ENCODE data around the gene HAUS7.

Gene HAUS7

DNA sequence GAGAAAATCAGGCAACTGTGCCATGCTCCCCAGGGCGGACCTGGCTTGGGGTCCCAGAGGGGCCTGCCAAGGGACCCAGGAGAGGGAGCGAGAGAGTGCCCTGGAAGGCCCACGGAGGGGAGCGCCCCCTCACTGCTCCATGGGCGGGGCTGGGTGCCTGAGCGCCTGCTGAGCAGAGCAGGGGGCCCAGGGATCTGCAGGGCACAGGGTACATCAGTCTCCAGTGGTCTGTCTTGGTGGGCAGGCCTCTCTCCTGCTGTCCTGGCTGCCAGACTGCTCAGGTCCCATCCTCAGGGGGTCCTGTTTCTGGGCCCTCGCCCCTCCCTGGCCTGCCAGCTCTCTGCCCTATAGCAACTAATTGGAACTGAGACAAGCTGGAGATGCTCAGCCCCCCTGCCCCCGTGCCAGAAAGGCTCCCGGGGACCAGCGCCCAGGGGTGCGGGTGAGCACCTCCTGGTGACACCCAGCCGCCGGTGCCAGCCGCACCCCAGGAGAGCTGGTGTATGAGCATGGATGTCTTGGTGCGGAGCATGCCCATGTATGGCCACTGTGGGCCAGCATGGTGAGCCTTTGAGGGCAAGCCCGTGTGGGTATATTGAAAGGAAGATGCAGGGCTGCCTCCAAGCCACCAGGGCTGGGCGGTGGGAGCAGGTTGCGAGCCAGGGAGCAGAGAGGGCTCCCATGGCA lies 25.7 kb upstream of the HAUS7 start:
- ChIA-PET CTCF (interaction anchor here (0.6 to 2.3 kb wide), 3 partner anchors 11 to 451 kb away, joined by 3 to 7 read pairs (median 5); no protein-coding TSS in a partner anchor), POLR2A (no interaction called here)
- no peaks in the 10 kb centered on the region for H3K36me3 ChIP-seq (ENCODE audit: control insufficient read depth in 2 of 2, insufficient read depth in 1 of 2, low read length in 2 of 2)
- no peak overlapping the region for H3K4me3 ChIP-seq (ENCODE audit: low read depth, low read length)
- no peaks in the 10 kb centered on the region for H3K9me3 ChIP-seq (ENCODE audit: control insufficient read depth, insufficient read depth, low read depth, low read length)
- no peak overlapping the region for H3K27ac ChIP-seq (ENCODE audit: extremely low read depth, low read depth, low read length)
- no peaks in the 10 kb centered on the region for H3K4me1 ChIP-seq (ENCODE audit: control insufficient read depth, insufficient read depth, low read length)
- no peak for TF ChIP-seq REPIN1 (tag by site-specific recombination; IDR thresholded peaks at IDR 0.05; ENCODE audit: low read depth)
- TF ChIP-seq SP3 (tag by site-specific recombination; IDR thresholded peaks at IDR 0.05), result no peak
- peak; percentile 84 for TF ChIP-seq ZIC2 (tag by site-specific recombination; IDR thresholded peaks at IDR 0.05)
- TF ChIP-seq GLIS1 (tag by site-specific recombination; IDR thresholded peaks at IDR 0.05), result peak; percentile 62
- TF ChIP-seq ZNF335 (tag by site-specific recombination; conservative IDR thresholded peaks at IDR 0.05), result 0 out of 2 replicates have a peak, but pooled peaks have one; percentile 31
- TF ChIP-seq ZNF366 (tag by site-specific recombination; conservative IDR thresholded peaks at IDR 0.05), result no peak
- peak; percentile 50 for TF ChIP-seq GLIS2 (tag by site-specific recombination; IDR thresholded peaks at IDR 0.05)
- TF ChIP-seq ZFP37 (tag by site-specific recombination; IDR thresholded peaks at IDR 0.05), result no peak

- POLR2A ChIA-PET, result no interaction called here
- H3K4me3 ChIP-seq (ENCODE audit: low read depth, low read length), result no peak overlapping the region
- TF ChIP-seq, protein P1, sequence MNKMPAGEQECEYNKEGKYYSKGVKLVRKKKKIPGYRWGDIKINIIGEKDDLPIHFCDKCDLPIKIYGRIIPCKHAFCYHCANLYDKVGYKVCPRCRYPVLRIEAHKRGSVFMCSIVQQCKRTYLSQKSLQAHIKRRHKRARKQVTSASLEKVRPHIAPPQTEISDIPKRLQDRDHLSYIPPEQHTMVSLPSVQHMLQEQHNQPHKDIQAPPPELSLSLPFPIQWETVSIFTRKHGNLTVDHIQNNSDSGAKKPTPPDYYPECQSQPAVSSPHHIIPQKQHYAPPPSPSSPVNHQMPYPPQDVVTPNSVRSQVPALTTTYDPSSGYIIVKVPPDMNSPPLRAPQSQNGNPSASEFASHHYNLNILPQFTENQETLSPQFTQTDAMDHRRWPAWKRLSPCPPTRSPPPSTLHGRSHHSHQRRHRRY (tag by site-specific recombination; IDR thresholded peaks at IDR 0.05), result no peak
- no peak for TF ChIP-seq ZNF274 (IDR thresholded peaks at IDR 0.05; ENCODE audit: low read length)
- TF ChIP-seq ZNF274 (tag by site-specific recombination; IDR thresholded peaks at IDR 0.05; ENCODE audit: borderline replicate concordance), result no peak
- TF ChIP-seq ZNF184 (tag by site-specific recombination; IDR thresholded peaks at IDR 0.05), result no peak
- no peak for TF ChIP-seq ZEB2 (tag by site-specific recombination; IDR thresholded peaks at IDR 0.05)
- no peak for TF ChIP-seq GLI2 (tag by site-specific recombination; IDR thresholded peaks at IDR 0.05; ENCODE audit: borderline replicate concordance, low read depth)
- TF ChIP-seq ZNF585B (tag by site-specific recombination; IDR thresholded peaks at IDR 0.05), result no peak
- TF ChIP-seq ZNF37A (tag by site-specific recombination; IDR thresholded peaks at IDR 0.05), result no peak
- no peak for TF ChIP-seq ZNF544 (tag by site-specific recombination; IDR thresholded peaks at IDR 0.05)
- TF ChIP-seq ZNF335 (tag by site-specific recombination; conservative IDR thresholded peaks at IDR 0.05), result no peak
- TF ChIP-seq OVOL3 (tag by site-specific recombination; IDR thresholded peaks at IDR 0.05), result no peak
- no peak for TF ChIP-seq ZBTB21 (tag by site-specific recombination; IDR thresholded peaks at IDR 0.05)
- no peak for TF ChIP-seq ZNF26 (tag by site-specific recombination; IDR thresholded peaks at IDR 0.05)
- no peak for TF ChIP-seq ZFP3 (tag by site-specific recombination; IDR thresholded peaks at IDR 0.05; ENCODE audit: low read depth)
- no peak for TF ChIP-seq ZNF391 (tag by site-specific recombination; IDR thresholded peaks at IDR 0.05; ENCODE audit: borderline replicate concordance, low read depth)
- no peak for TF ChIP-seq ZNF768 (tag by site-specific recombination; IDR thresholded peaks at IDR 0.05)
- TF ChIP-seq, protein P2, sequence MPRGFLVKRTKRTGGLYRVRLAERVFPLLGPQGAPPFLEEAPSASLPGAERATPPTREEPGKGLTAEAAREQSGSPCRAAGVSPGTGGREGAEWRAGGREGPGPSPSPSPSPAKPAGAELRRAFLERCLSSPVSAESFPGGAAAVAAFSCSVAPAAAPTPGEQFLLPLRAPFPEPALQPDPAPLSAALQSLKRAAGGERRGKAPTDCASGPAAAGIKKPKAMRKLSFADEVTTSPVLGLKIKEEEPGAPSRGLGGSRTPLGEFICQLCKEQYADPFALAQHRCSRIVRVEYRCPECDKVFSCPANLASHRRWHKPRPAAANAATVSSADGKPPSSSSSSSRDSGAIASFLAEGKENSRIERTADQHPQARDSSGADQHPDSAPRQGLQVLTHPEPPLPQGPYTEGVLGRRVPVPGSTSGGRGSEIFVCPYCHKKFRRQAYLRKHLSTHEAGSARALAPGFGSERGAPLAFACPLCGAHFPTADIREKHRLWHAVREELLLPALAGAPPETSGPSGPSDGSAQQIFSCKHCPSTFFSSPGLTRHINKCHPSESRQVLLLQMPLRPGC (tag by site-specific recombination; IDR thresholded peaks at IDR 0.05), result no peak
- TF ChIP-seq, protein P3, sequence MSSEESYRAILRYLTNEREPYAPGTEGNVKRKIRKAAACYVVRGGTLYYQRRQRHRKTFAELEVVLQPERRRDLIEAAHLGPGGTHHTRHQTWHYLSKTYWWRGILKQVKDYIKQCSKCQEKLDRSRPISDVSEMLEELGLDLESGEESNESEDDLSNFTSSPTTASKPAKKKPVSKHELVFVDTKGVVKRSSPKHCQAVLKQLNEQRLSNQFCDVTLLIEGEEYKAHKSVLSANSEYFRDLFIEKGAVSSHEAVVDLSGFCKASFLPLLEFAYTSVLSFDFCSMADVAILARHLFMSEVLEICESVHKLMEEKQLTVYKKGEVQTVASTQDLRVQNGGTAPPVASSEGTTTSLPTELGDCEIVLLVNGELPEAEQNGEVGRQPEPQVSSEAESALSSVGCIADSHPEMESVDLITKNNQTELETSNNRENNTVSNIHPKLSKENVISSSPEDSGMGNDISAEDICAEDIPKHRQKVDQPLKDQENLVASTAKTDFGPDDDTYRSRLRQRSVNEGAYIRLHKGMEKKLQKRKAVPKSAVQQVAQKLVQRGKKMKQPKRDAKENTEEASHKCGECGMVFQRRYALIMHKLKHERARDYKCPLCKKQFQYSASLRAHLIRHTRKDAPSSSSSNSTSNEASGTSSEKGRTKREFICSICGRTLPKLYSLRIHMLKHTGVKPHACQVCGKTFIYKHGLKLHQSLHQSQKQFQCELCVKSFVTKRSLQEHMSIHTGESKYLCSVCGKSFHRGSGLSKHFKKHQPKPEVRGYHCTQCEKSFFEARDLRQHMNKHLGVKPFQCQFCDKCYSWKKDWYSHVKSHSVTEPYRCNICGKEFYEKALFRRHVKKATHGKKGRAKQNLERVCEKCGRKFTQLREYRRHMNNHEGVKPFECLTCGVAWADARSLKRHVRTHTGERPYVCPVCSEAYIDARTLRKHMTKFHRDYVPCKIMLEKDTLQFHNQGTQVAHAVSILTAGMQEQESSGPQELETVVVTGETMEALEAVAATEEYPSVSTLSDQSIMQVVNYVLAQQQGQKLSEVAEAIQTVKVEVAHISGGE (tag by site-specific recombination; conservative IDR thresholded peaks at IDR 0.05; ENCODE audit: low read depth), result no peak
- no peak for TF ChIP-seq ZNF221 (tag by site-specific recombination; IDR thresholded peaks at IDR 0.05; ENCODE audit: borderline replicate concordance)
- H3K9me3 ChIP-seq (ENCODE audit: control insufficient read depth, insufficient read depth, low read depth, low read length), result no peaks in the 10 kb centered on the region
- no peak overlapping the region for H3K27ac ChIP-seq (ENCODE audit: extremely low read depth, low read depth, low read length)
- no peaks in the 10 kb centered on the region for H3K36me3 ChIP-seq (ENCODE audit: control insufficient read depth in 2 of 2, insufficient read depth in 1 of 2, low read length in 2 of 2)
- no peaks in the 10 kb centered on the region for H3K4me1 ChIP-seq (ENCODE audit: control insufficient read depth, insufficient read depth, low read length)
- CTCF ChIA-PET, result interaction anchor here (0.6 to 2.3 kb wide), 2 partner anchors 23 to 97 kb away, joined by 3 to 7 read pairs; no protein-coding TSS in a partner anchor
Observed at GRCh38 chrX:153495362-153495751, 25.0 kb upstream of the HAUS7 start.

Data from HEK293 (cell line).